OCI-LY3 (cell line): Measurements from ENCODE around the gene POLR2E.

Experiments
- H2AFZ ChIP-seq: fragments of 200-600, 300-600 bp; shearing (Covaris generic); 2 replicates; pipeline ENCODE4 v1.6.0; 2014; ENCODE audit warnings: antibody characterized with exemption, low read depth, low read length
- H3K27ac ChIP-seq: fragments of 200-600, 300-600 bp; sonication (generic); 2 replicates; pipeline ENCODE4 v1.5.1; 2014; ENCODE audit warnings: mild to moderate bottlenecking, low read length, moderate library complexity, mixed read lengths
- H3K27me3 ChIP-seq: fragments of 200-600, 300-600 bp; sonication (generic); 2 replicates; pipeline ENCODE4 v1.6.1; 2014; ENCODE audit warnings: low read depth, low read length, mixed read lengths
- H3K36me3 ChIP-seq: fragments of 200-600, 300-600 bp; sonication (generic); replicated peaks from 2 replicates; pipeline ENCODE3; 2014; ENCODE audit warnings: low read depth, low read length, mixed read lengths
- H3K4me1 ChIP-seq: fragments of 300-600, 200-600 bp; sonication (generic); 2 replicates; pipeline ENCODE4 v1.6.1; 2014; ENCODE audit warnings: low read length, mixed read lengths
- H3K4me2 ChIP-seq: fragments of 200-600, 300-600 bp; sonication (generic); 2 replicates; pipeline ENCODE4 v1.6.1; 2014; ENCODE audit warnings: low read length, mixed read lengths
- H3K4me3 ChIP-seq: fragments of 300-600, 200-600 bp; sonication (generic); 2 replicates; pipeline ENCODE4 v1.5.1; 2014; ENCODE audit warnings: antibody characterized with exemption, mild to moderate bottlenecking, low read length, moderate library complexity
- H3K79me2 ChIP-seq: fragments of 300-600, 200-600 bp; shearing (Covaris generic); 2 replicates; pipeline ENCODE4 v1.6.1; 2014; ENCODE audit warnings: mild to moderate bottlenecking, low read length, mixed read lengths
- H3K9ac ChIP-seq: fragments of 300-600, 200-600 bp; shearing (Covaris generic); 2 replicates; pipeline ENCODE4 v1.6.0; 2014; ENCODE audit warnings: mild to moderate bottlenecking, low read length, moderate library complexity
- H3K9me3 ChIP-seq: fragments of 200-600, 300-600 bp; shearing (Covaris generic); 2 replicates; pipeline ENCODE4 v1.6.1; 2014; ENCODE audit warnings: low read length, mixed read lengths; ENCODE audit not compliant: insufficient read depth
- H4K20me1 ChIP-seq: fragments of 200-600, 300-600 bp; sonication (generic); 2 replicates; pipeline ENCODE4 v1.6.1; 2016; ENCODE audit warnings: low read length, mixed read lengths; ENCODE audit not compliant: insufficient read depth
- CTCF ChIP-seq: fragments of 200-600, 300-600 bp; sonication (generic); IDR thresholded peaks from 2 replicates; pipeline ENCODE4 v1.5.1; 2014; ENCODE audit warnings: antibody characterized with exemption, low read length, low read depth
- EZH2phosphoT487 ChIP-seq: fragments of 200-600 bp; shearing (Covaris generic); IDR thresholded peaks from 2 replicates; pipeline ENCODE4 v1.6.1; 2018; ENCODE audit warnings: antibody characterized with exemption, mixed run types, low read depth

Gene POLR2E

GRCh38 chr19:1072371-1073015, 22.7 kb downstream of the POLR2E start:
- TF ChIP-seq CTCF (no peak), EZH2phosphoT487 (no peak)
- Histone ChIP-seq H3K4me1 (peaks cover 46% of the 10 kb centered on the region), H3K27ac (no peak overlapping the region), H3K36me3 (peaks cover 27% of the 10 kb centered on the region), H3K9ac (no peak overlapping the region), H3K79me2 (peaks cover 29% of the 10 kb centered on the region), H3K4me3 (no peak overlapping the region), H3K27me3 (no peaks in the 10 kb centered on the region), H3K9me3 (no peaks in the 10 kb centered on the region), H2AFZ (no peak overlapping the region), H4K20me1 (no peaks in the 10 kb centered on the region), H3K4me2 (no peak overlapping the region)

- peaks cover 31% of the 10 kb centered on the region for H3K79me2 ChIP-seq
- H3K4me2 ChIP-seq: no peak overlapping the region
- no peak overlapping the region for H3K9ac ChIP-seq
- H3K4me3 ChIP-seq: no peak overlapping the region
- peaks cover 25% of the 10 kb centered on the region for H3K36me3 ChIP-seq
- H3K27ac ChIP-seq: no peak overlapping the region
- no peak overlapping the region for H2AFZ ChIP-seq
- H3K9me3 ChIP-seq: no peaks in the 10 kb centered on the region
- H3K27me3 ChIP-seq: no peaks in the 10 kb centered on the region
- H4K20me1 ChIP-seq: no peaks in the 10 kb centered on the region
- H3K4me1 ChIP-seq: peaks cover 39% of the 10 kb centered on the region
- TF ChIP-seq CTCF (no peak), EZH2phosphoT487 (no peak)
Measured at GRCh38 chr19:1070931-1071791, 24.0 kb downstream of the POLR2E start.

GRCh38 chr19:1070576-1070930, 24.6 kb downstream of the POLR2E start:
- no peaks in the 10 kb centered on the region for H3K27me3 ChIP-seq
- H2AFZ ChIP-seq: no peak overlapping the region
- no peak overlapping the region for H3K27ac ChIP-seq
- H3K4me1 ChIP-seq: peaks cover 34% of the 10 kb centered on the region
- H3K4me3 ChIP-seq: no peak overlapping the region
- H3K36me3 ChIP-seq: peaks cover 19% of the 10 kb centered on the region
- H3K79me2 ChIP-seq: peaks cover 31% of the 10 kb centered on the region
- no peaks in the 10 kb centered on the region for H4K20me1 ChIP-seq
- no peak overlapping the region for H3K9ac ChIP-seq
- no peak overlapping the region for H3K4me2 ChIP-seq
- H3K9me3 ChIP-seq: no peaks in the 10 kb centered on the region
- TF ChIP-seq CTCF (no peak), EZH2phosphoT487 (no peak)

DNA sequence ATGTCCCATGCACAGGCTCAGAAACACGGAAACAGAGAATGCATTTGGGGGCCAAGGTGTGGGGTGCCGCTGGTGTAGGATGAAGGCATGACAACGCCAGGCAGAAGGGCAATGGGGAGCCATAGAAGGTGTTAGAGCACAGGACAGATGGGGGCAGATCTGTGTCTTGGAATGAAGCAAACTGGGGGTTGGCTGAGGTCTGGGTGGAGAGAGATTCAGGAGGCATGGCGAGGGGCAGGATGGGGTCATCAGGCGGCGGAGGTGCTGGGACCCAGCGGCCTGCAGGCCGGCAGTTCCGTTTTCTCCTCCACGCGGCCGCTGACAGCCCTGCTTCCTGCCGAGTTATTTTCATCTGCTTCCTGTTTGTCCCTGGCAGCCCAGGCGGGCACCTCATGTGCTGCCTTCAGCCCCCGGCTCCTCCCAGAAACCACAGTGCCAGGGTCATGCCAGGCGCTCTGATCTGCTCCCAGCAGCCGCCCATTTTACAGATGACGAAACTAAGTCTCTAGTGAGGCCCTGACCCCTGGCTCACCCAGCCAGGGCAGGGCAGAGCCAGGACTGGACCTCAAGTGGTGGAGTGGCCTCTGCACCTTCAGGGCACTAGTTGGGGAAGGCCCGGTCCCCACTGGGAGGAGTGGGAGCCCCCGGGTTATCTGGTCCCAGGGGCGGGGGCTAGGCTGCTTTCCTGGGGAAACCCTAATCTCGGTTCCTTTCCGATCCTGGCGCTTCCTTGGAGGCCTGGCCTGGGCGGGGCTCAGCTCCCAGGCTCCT, 26.0 kb downstream of the POLR2E start:
- Histone ChIP-seq H3K4me3 (peak overlapping the region; percentile 95), H3K36me3 (peaks cover 17% of the 10 kb centered on the region), H3K27me3 (no peaks in the 10 kb centered on the region), H3K9me3 (no peaks in the 10 kb centered on the region), H3K9ac (peak overlapping the region; percentile 93), H4K20me1 (no peaks in the 10 kb centered on the region), H3K4me2 (peak overlapping the region; percentile 98), H3K79me2 (peaks cover 31% of the 10 kb centered on the region), H2AFZ (no peak overlapping the region), H3K4me1 (peaks cover 28% of the 10 kb centered on the region), H3K27ac (peak overlapping the region; percentile 77)
- TF ChIP-seq CTCF: no peak
- TF ChIP-seq EZH2phosphoT487: no peak
